Measurements from ENCODE around the gene ELL.
"Not testable (repeated sequence)": the region's sequence is repeated elsewhere in the genome, so short reads cannot be mapped to it uniquely, and the experiment has no call there.

The ELL gene

DNA sequence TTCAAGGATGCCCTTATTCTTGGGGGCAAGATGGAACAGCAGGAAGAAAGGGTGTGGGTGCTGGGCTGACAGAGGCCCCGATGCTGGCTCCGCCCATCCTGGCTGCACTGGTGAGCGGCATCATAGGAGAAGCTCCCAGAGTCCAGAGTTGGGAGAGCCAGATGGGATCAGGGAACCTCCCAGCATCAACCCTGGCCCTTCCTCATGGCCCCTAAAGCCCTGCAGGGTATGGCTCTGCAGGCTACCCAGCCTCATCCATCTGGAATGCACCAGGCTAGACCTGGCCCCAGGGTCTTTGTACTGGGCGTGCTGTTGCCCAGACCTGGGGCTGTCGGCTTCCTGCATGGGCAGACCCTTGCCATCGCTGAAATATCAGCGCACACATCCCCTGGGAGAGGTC is 7.9 kb upstream of the ELL start:
- no peak for DNase-seq

DNA sequence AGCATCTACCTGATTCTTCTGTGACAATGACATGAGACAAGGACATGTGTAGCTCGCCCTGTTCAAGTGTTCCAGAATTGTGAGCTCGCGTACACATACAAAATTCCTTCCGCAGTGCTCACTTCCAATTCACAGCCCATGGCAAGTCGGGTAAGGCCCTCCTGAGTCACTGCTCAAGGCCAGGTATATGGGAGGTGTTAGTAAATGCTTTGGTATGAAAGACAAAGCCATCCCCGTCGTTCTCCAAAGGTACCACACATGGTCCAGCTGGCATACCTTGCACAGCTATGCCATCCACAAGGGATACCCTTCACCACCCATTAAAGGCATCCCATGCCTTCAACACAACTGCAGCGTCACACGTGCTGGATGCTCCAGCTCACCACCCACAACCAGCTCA is 4.4 kb upstream of the ELL start:
- DNase-seq = no peak

DNA sequence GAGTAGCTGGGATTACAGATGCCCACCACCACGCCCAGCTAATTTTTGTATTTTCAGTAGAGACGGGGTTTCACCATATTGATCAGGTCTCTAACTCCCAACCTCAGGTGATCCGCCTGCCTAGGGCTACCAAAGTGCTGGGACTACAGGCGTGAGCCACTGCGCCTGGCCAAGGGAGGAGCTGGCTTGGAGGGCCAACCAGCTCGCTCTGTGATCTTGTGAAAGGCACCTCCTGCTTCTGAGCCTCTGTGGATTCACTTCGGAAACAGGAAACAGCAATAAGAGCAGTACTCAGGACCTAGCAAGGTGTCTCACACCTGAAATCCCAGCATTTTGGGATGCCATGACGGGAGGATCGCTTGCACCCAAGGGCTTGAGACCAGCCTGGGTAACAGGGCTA is 2.0 kb upstream of the ELL start:
- DNase-seq = no peak

GRCh38 chr19:18522862-18523440 is 1.1 kb upstream of the ELL start:
- not testable (repeated sequence) for DNase-seq

DNA sequence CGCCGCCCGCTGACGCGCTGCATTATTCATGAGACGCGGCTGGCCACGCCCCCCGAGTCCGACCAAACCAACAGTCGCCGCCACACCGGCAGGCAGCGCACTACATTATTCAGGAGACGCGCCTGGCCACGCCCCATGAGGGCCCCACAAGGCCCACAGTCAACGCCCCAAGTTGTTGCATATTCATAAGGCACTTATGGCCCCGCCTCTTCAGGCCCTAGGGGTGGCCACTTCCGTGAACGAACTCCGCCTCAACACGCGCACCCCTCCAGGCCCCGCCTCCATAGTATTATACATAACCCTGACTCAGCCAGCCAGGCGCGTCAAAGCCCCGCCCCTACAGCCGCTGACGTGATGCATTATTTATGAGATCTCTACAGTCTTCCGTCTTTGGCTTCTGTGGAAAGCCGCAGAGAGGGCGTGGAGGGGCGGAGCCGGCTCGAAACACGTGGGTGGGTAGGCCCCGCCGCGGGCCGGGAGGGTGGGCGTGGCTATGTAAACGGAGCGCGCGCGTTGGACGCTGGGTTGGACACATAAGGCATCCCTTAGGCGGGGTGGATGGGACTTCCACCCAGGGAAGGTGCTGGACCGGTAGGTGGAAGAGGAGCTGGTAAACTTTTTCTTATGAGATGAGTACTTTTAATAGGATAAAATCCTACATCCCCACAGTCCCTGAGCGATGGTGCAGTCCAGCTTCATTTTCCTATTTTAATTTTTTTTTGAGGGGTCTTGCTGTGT is 423 bp upstream of the ELL start:
- DNase-seq = peak; percentile 100

- no peak for DNase-seq
Measured at GRCh38 chr19:18520848-18521691, 800 bp downstream of the ELL start.

DNA sequence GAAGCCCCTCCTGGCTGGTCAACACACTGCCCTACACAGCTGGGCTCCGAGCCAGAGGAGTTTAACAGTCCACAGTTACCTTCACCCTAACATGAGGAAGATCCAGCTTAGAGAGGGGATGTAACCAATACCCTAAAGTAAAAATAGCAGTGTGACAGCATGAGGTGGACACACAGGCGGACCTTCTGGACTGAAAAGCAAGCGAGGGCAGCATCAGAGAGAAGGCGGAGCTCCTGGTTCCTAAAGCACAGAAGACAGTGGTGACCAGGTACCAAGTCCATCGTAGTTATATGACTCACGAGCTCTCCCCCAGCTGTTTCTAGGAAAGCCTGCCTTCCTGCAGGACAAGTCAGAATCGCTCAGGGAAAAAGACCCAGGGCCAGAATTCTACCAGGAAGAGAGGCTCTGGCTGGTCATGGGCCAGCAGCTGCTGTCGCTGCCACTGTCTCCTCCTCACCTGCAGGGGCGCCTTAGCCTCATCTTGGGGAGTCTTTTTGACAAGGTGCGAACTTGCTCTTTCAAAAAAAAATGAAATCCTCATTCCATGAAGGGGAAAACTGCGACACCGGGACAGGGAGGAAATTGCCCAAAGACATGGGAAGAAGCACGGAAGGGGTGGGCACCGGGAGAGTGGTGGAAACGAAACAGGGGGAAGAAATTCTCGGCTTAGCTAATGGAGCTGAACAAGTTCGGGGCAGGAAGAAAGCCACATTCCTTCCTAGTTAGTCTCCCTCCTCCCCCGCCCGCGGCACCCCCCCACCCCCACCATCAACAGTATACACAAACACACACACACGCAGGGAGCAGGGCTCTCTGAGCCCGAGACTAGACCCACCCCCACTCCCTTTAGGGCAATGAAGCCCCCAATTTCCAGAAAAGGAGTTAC is 1.7 kb downstream of the ELL start:
- peak; percentile 35 for DNase-seq

- no peak for DNase-seq
Measured at GRCh38 chr19:18518639-18519038, 3.2 kb downstream of the ELL start.

GRCh38 chr19:18517606-18518005 is 4.3 kb downstream of the ELL start:
- no peak for DNase-seq

GRCh38 chr19:18515959-18516358 is 5.9 kb downstream of the ELL start:
- DNase-seq = no peak

DNA sequence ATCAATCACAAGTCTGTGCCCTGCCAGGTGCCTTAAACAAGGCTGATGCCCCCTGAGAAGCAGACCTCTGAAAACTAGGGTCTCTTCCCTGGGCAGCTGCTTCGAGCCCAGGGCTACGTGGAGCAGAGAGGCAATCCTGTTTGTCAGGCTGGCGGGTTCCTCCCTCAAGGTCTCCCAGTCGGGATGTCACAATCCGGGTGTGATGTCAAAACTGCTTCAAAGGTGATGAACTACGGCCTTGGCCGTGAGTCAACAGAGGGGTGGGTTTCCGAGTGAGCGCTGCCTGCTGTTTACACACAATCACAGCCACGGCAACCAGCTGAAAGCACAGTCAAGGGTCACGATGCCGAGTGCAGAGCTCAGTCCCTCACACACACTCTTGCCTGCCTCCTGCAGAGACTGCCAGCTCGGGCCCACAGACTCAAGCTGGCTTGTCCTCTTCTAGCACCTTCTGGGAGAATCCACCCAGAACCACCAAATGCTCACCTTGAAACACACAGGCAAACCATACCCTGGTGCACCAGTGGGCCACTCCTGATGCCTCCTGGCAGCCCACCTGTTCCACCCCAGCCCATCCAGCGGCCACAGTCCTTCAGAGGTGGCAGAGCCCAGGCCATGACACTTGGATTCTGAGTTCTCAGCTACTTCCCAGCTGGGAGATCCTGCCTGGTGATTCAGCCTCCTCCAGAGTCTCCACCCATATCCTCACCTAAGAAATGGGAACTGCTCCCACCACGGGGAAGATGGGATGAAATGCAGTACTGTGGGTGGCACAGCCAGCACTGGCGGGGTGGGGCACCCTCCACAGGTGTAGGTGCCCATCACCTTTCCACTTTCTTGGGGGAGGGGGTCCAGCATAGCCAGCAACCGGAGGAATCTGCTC is 6.8 kb downstream of the ELL start:
- DNase-seq = no peak

GRCh38 chr19:18513868-18514267 is 8.0 kb downstream of the ELL start:
- no peak for DNase-seq

DNA sequence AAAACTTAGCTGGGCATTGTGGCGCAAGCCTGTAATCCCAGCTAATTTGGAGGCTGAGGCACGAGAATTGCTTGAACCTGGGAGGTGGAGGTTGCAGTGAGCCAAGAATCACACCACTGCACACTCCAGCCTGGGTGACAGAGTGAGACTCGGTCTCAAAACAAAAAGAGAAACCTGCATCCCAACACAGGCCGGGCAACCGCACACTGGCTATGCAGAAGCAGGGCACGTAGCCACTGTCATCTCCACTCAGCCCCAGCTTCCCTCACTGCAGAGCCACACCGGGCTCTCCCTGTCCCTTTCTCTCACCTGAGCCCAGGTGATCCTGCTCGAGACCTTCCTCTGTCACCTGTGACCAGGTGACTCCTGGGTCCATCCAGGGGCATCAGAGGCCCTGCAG is 11.7 kb downstream of the ELL start:
- no peak for DNase-seq

DNA sequence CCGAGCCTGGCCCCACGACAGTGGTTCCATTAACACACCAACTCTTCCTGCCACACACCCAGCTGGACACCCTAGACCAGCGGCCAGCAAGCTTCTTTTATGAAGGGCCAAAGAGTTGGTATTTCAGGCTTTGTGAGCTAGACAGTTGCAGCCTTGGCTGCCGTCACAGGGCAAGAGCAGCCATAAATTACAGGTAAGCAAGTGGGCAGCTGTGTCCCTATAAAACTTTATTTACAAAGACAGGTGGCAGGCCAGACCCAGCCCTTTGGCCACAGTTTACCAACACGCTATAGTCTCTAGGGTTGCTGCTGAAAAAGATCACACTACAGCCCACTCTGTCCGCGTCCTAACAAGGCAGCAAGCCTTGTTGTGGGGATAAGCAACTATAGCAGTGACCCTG is 13.3 kb downstream of the ELL start:
- DNase-seq = no peak

DNA sequence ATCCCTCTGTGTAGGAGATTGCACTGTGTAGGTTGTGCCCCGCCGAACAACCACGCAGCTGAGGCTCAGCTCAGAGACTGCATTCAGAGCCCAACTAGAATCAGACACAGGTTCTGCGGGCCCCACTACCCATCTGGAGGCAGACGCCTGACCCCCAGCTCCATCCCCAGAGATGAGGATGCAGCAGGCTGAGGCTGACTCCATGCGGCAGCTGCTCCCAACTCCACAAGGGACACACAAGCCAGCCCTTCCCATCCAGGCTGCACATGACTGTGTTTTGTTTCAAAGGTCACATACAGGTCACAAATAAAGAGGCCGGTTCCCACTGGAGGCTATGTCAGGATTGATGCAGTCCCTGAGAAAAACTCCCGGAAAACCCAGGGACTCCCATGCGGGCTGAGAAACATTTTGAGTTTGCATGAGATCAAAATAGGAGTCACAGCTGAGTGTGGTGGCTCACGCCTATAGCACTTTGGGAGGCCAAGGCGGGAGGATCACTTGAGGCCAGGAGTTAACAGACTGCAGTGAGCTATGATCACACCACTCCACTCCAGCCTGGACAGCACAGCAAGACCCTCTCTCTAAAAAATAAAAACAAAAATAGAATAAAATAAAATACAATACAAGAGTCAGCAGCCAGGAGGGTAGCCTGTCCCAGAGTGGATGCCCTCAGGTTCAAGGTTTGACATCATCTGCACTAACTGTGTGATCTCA is 14.0 kb downstream of the ELL start:
- DNase-seq = no peak

- no peak for DNase-seq
Measured at GRCh38 chr19:18507021-18507726, 14.7 kb downstream of the ELL start.

DNA sequence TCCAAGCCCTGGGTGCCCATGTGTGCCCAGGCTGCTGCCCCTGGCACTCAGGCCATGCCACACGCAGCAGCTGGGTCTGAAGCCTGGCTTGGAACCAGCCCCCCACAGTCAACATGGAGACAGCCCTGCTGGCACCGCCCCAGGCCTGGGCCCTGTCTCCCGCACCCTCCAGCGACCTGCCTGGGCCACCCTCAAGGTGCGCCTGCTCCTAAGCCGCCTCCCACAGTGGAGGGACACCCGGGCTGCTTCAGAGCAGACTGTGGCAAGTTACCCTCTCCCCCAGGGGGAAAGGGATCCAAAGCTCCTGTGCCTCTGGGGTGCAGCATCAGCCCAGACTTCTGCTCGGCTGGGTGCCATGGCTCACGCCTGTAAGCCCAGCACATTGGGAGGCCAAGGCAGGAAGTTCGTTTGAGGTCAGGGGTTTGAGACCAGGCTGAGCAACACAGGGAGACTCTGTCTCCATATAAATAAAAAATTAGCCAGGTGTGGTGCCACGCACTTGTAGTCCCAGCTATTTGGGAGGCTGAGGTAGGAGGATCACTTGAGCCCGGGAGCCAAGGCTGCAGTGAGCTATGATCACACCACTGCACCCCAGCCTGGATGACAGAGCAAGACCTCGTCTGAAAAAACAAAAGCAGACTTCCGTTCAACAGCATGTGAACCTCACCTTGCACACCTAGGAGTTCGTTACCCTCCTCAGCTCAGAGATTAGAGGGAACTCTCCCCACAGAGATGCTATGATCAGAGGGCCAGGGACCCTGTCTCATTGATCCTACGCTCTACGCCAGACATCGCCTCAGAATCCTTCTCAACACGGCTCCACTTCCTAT is 15.6 kb downstream of the ELL start:
- DNase-seq = no peak

- DNase-seq = no peak
Measured at GRCh38 chr19:18504886-18505610, 16.8 kb downstream of the ELL start.

Data from COR-L47 (cell line).